BLaER1 (cell line): Measurements from ENCODE around the gene CPLX1.
A peak's percentile ranks its signal among the peaks of the same experiment; 100 is the strongest.

Experiments used
- H3K27ac ChIP-seq: shearing (Covaris generic); formaldehyde crosslinking; 2 replicates; pipeline ENCODE4 v1.8.1; 2022
- H3K27me3 ChIP-seq: shearing (Covaris generic); formaldehyde crosslinking; 2 replicates; pipeline ENCODE4 v1.8.1; 2022
- H3K36me3 ChIP-seq: shearing (Covaris generic); formaldehyde crosslinking; 2 replicates; pipeline ENCODE4 v1.8.1; 2022
- H3K4me1 ChIP-seq: shearing (Covaris generic); formaldehyde crosslinking; 2 replicates; pipeline ENCODE4 v1.8.1; 2022
- H3K4me2 ChIP-seq: shearing (Covaris generic); formaldehyde crosslinking; 2 replicates; pipeline ENCODE4 v1.8.1; 2022
- H3K4me3 ChIP-seq: shearing (Covaris generic); formaldehyde crosslinking; 2 replicates; pipeline ENCODE4 v1.8.1; 2022
- H3K9ac ChIP-seq: shearing (Covaris generic); formaldehyde crosslinking; 2 replicates; pipeline ENCODE4 v1.8.1; 2022
- H3K9me3 ChIP-seq: shearing (Covaris generic); formaldehyde crosslinking; 2 replicates; pipeline ENCODE4 v1.8.1; 2022
- H4K20me1 ChIP-seq: shearing (Covaris generic); formaldehyde crosslinking; 2 replicates; pipeline ENCODE4 v1.8.1; 2022
- Cebpa-rat ChIP-seq: shearing (Covaris generic); IDR thresholded peaks from 2 replicates; pipeline ENCODE4 v1.8.1; 2022

CPLX1 gene

GRCh38 chr4:834368-835147 is 8.6 kb upstream of the CPLX1 start:
- TF ChIP-seq Cebpa-rat: no peak
- H3K4me1 ChIP-seq: peaks cover 58% of the 10 kb centered on the region
- H3K27me3 ChIP-seq: peaks cover 7% of the 10 kb centered on the region
- no peaks in the 10 kb centered on the region for H4K20me1 ChIP-seq
- H3K27ac ChIP-seq: peak overlapping the region; percentile 26; the same call in 1 of the 2 replicates
- peaks cover 40% of the 10 kb centered on the region for H3K9me3 ChIP-seq
- H3K4me3 ChIP-seq: no peak overlapping the region
- no peak overlapping the region for H3K9ac ChIP-seq
- H3K4me2 ChIP-seq: peak overlapping the region; percentile 56
- 0 out of 2 replicates have a peak, but pooled peaks cover 5% of the 10 kb centered on the region for H3K36me3 ChIP-seq

DNA sequence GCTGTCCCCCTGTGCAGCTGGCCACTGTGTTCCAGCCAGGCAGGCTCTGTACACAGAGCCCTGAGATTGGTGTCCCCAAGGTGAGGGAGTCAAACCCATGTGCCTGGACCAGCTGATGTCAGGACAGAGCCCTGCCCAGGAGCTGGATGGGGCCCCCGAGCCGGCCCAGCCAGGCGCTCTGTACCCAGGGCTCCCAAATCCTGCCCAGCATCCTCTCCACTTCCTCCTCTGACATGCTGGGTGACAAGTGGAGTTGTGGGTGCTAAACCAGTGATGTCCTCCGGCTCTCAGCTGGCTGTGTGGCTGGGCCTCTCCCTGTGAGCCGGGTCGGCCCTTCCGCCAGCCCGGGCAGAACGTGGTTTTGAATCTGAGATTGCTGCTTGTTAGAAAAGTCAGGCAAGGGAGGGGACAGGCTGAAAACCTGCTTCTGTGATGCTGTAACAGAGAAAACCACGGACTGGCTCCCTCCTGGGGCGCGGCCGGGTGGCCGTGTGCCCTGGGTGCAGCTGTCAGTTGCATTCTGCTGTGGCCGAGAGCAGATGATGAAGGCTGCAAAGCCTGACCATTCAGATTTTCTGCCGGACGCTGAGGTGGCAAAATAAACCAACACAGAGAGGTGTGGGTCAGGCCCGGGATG is 7.9 kb upstream of the CPLX1 start:
- H3K9me3 ChIP-seq: peaks cover 33% of the 10 kb centered on the region
- H3K4me3 ChIP-seq: no peak overlapping the region
- peak overlapping the region; percentile 22; the same call in 1 of the 2 replicates for H3K27ac ChIP-seq

GRCh38 chr4:833156-833555 is 7.2 kb upstream of the CPLX1 start:
- peaks cover 68% of the 10 kb centered on the region for H3K4me1 ChIP-seq
- H4K20me1 ChIP-seq: peaks cover 11% of the 10 kb centered on the region; the same call in 1 of the 2 replicates
- H3K9ac ChIP-seq: no peak overlapping the region
- no peaks in the 10 kb centered on the region for H3K36me3 ChIP-seq
- H3K9me3 ChIP-seq: peaks cover 26% of the 10 kb centered on the region
- H3K27me3 ChIP-seq: peaks cover 21% of the 10 kb centered on the region
- peak overlapping the region; percentile 56 for H3K4me2 ChIP-seq
- peak overlapping the region; percentile 26; the same call in 1 of the 2 replicates for H3K27ac ChIP-seq
- TF ChIP-seq Cebpa-rat: no peak
- no peak overlapping the region for H3K4me3 ChIP-seq

More for the DNA sequence above, 7.9 kb upstream of the CPLX1 start:
- Histone ChIP-seq H3K4me2 (peak overlapping the region; percentile 56), H3K36me3 (0 out of 2 replicates have a peak, but pooled peaks cover 2% of the 10 kb centered on the region), H3K27me3 (peaks cover 14% of the 10 kb centered on the region), H3K9ac (no peak overlapping the region), H3K4me1 (peaks cover 65% of the 10 kb centered on the region), H4K20me1 (peaks cover 6% of the 10 kb centered on the region; the same call in 1 of the 2 replicates)
- TF ChIP-seq Cebpa-rat: no peak

DNA sequence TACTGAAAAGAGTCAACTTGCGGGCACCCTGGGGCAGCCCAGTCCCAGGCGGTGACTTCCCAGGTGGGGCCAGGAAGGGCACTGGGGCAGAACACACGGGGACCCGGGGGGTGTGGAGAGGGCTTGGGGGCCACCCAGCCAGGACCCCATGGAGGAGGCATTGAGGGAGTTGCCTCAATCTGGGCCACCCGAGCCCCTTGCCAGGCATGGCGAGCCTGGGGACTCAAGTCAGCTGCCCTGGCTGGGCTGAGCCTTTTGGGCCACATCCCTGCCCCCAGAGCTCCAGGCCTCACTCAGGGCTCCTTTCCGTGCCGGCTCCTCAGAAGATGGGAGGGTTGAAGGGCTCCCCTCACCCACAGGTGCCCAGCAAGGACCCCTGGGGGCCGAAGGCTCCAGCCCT is 6.6 kb upstream of the CPLX1 start:
- H4K20me1 ChIP-seq: peaks cover 11% of the 10 kb centered on the region; the same call in 1 of the 2 replicates

DNA sequence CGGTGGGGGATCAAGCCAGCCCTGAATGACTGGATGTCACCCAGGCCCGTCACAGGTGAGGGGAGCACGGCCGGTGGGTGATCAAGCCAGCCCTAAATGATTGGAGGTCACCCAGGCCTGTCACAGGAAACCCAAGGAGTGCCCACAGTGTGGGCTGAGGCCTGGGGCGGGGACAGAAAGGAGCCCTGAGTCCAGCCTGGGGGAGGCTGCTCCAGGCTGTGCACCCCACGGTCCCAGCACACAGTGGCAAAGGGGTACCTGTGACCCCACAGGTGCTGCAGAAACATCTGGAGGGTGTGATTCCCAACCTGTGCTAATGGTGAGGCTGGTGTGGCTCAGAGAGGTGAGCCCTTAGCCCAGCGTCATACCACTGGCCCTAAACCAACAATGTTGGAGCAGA is 6.2 kb upstream of the CPLX1 start:
- H3K4me2 ChIP-seq: peak overlapping the region; percentile 56
- no peak for TF ChIP-seq Cebpa-rat
- H3K9ac ChIP-seq: no peak overlapping the region
- no peak overlapping the region for H3K4me3 ChIP-seq
- H3K36me3 ChIP-seq: no peaks in the 10 kb centered on the region
- no peak overlapping the region for H3K27ac ChIP-seq
- H3K27me3 ChIP-seq: peaks cover 32% of the 10 kb centered on the region
- H4K20me1 ChIP-seq: peaks cover 11% of the 10 kb centered on the region; the same call in 1 of the 2 replicates
- H3K4me1 ChIP-seq: peaks cover 68% of the 10 kb centered on the region
- peaks cover 16% of the 10 kb centered on the region for H3K9me3 ChIP-seq

More for the DNA sequence above, 6.6 kb upstream of the CPLX1 start:
- Histone ChIP-seq H3K4me3 (no peak overlapping the region), H3K36me3 (no peaks in the 10 kb centered on the region), H3K27ac (peak overlapping the region; percentile 26; the same call in 1 of the 2 replicates), H3K9ac (no peak overlapping the region), H3K9me3 (peaks cover 20% of the 10 kb centered on the region), H3K4me2 (peak overlapping the region; percentile 56), H3K27me3 (peaks cover 27% of the 10 kb centered on the region), H3K4me1 (peaks cover 68% of the 10 kb centered on the region)
- TF ChIP-seq Cebpa-rat: no peak

DNA sequence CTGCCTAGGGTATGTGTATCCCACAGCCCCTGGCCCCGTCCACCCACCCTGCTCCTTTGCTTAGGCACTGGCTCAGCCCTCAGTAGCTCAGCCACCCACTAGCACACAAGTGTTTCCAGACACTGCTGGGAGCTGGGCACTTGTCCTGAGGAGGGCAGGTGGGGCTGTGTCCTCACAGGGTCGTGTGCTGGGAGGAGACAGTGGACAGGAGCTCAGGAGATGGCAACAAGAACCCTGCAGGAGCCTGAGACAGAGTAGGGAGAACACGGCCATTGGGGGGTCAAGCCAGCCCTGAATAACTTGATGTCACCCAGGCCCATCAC is 5.5 kb upstream of the CPLX1 start:
- Histone ChIP-seq H3K27ac (no peak overlapping the region), H3K4me3 (no peak overlapping the region), H3K27me3 (peaks cover 38% of the 10 kb centered on the region), H3K4me2 (no peak overlapping the region), H3K9me3 (peaks cover 9% of the 10 kb centered on the region; the same call in 1 of the 2 replicates), H3K9ac (no peak overlapping the region), H4K20me1 (peaks cover 11% of the 10 kb centered on the region; the same call in 1 of the 2 replicates), H3K36me3 (no peaks in the 10 kb centered on the region), H3K4me1 (peaks cover 68% of the 10 kb centered on the region)
- no peak for TF ChIP-seq Cebpa-rat

DNA sequence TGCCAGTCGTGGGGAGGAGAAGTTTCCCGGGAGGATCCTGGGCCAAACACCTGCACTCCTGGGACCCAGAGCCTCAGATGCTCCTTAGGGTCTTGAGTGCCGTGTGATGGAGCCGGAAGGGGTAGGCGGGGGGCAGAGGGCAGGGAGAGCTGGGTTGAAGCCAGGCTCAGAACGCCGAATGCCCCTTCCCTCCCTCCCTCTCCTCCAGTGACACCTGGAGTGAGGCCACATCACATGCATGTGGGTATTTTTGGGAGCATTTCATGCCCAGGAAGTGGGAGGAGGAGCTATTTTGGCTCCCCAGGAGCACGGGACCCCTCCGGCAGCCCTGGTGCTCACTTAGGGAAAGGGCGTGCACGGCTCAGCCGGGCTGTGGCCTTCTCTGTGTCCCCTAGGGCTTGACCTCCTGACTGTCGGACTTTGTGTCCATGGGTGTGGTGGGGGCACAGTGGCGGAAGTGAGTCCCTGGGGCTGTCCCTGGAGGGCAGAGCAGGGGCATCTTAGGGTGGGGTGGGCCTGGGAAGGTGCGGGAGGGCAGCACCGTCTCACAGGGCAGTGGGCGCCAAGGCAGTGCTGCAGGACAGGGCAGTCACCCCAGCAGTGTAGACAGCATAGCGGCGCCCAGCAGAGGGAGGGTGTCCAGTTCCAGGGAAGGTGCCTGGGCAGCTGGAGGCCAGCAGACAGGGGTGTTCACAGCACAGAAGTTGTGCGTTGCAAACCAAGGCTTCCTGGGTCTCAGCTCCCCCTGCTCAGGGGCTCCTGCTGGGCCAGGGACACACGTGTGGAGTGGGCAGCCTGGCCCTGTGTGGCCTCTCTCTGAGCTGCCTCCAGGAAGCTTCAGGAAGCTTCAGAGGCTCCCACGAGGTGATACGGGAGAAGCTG is 4.9 kb upstream of the CPLX1 start:
- H3K27ac ChIP-seq: no peak overlapping the region
- H3K4me3 ChIP-seq: no peak overlapping the region
- peaks cover 9% of the 10 kb centered on the region; the same call in 1 of the 2 replicates for H3K9me3 ChIP-seq
- H3K36me3 ChIP-seq: no peaks in the 10 kb centered on the region
- H3K27me3 ChIP-seq: peaks cover 41% of the 10 kb centered on the region
- H3K9ac ChIP-seq: peak overlapping the region; percentile 45; the same call in 1 of the 2 replicates
- peak overlapping the region; percentile 71 for H3K4me2 ChIP-seq
- H3K4me1 ChIP-seq: peaks cover 68% of the 10 kb centered on the region
- no peak for TF ChIP-seq Cebpa-rat
- H4K20me1 ChIP-seq: peaks cover 11% of the 10 kb centered on the region; the same call in 1 of the 2 replicates

DNA sequence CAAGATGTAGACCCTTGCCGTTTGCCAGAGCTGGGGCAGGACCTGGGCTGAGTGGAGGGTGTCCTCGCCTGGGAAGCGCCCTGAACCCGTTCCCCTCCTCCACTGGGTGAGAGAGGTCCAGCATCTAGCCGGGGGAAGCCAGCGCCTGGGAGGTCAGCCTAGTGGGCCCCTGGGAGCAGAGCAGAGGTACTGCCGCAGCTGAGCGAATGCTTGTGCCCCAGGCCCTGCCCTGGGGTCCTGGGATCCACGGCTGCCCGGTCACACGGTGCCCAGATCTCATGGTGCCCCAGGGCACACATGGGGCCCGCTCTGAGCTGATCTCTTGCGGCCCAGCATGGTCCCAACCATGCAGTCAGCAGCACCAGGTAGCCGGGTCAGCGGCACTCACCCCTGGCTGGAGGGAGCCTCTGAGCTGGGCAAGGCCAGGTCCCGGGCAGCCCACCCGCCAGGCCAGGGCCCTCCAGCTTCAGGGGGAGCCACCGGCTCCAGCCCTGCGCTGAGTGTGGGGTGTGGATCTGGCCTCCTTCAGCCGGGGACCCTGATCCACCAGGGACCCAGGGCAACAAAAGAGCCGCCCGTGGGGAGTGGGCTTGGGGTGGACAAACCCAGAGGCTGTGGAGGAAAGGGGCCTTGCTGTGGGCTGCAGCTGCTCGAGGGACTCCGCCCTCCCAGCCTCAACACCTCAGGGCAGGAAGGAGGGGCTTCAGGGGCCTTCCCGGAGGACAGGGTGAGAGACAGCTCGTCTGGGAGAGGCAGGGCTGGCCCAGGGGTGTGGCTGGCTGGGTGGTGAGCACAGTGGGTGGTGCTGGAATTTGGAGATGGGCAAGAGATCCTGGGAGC is 4.1 kb upstream of the CPLX1 start:
- peaks cover 16% of the 10 kb centered on the region for H4K20me1 ChIP-seq
- H3K9ac ChIP-seq: peak overlapping the region; percentile 45
- H3K4me1 ChIP-seq: peaks cover 66% of the 10 kb centered on the region
- H3K27ac ChIP-seq: peak overlapping the region; percentile 38; the same call in 1 of the 2 replicates
- peak overlapping the region; percentile 71 for H3K4me2 ChIP-seq
- no peak overlapping the region for H3K4me3 ChIP-seq
- peaks cover 9% of the 10 kb centered on the region; the same call in 1 of the 2 replicates for H3K9me3 ChIP-seq
- H3K27me3 ChIP-seq: peaks cover 49% of the 10 kb centered on the region
- TF ChIP-seq Cebpa-rat: no peak
- no peaks in the 10 kb centered on the region for H3K36me3 ChIP-seq
